GM23338 (cell line): Measurements from ENCODE around the gene HP. TPM values are rescaled to one million over a fixed set of nuclear protein-coding genes. Genes with fewer than 3 reads are reported as not detected.

Source experiments
- ATAC-seq: fragments of 200-7000 bp; cut with Tn5 transposase; 3 replicates; pipeline ENCODE4 v1.9.1; 2020
- DNase-seq: peaks from one replicate; pipeline ENCODE4 v3.0.0-alpha.2; 2015; ENCODE audit warnings: low spot score
- H2AFZ ChIP-seq: fragments of 200-600 bp; sonication (generic); 2 replicates; pipeline ENCODE4 v1.8.0; 2016; ENCODE audit warnings: antibody characterized with exemption, mild to moderate bottlenecking, moderate library complexity
- H3F3A ChIP-seq: fragments of 200-600 bp; sonication (generic); replicated peaks from 2 replicates; pipeline ENCODE4 v1.8.0; 2017; ENCODE audit warnings: antibody characterized with exemption, mixed run types, low read depth
- H3K27ac ChIP-seq: fragments of 200-600 bp; sonication (generic); 2 replicates; pipeline ENCODE4 v1.6.1; 2016; ENCODE audit warnings: low read depth
- H3K27me3 ChIP-seq: fragments of 200-600 bp; sonication (generic); 2 replicates; pipeline ENCODE4 v1.8.0; 2016; ENCODE audit warnings: mild to moderate bottlenecking, mixed run types, moderate library complexity; ENCODE audit not compliant: insufficient read depth
- H3K36me3 ChIP-seq: fragments of 200-600 bp; sonication (generic); 2 replicates; pipeline ENCODE4 v1.8.0; 2016; ENCODE audit warnings: mild to moderate bottlenecking; ENCODE audit not compliant: insufficient read depth
- H3K4me1 ChIP-seq: fragments of 200-600 bp; sonication (generic); 2 replicates; pipeline ENCODE4 v1.8.0; 2016; ENCODE audit warnings: mild to moderate bottlenecking, moderate library complexity; ENCODE audit not compliant: insufficient read depth
- H3K4me2 ChIP-seq: fragments of 200-600 bp; sonication (generic); 2 replicates; pipeline ENCODE4 v1.7.1; 2017; ENCODE audit warnings: mixed run types
- H3K4me3 ChIP-seq: fragments of 200-600 bp; sonication (generic); 2 replicates; pipeline ENCODE4 v1.6.1; 2016; ENCODE audit warnings: mixed run types
- H3K79me2 ChIP-seq: fragments of 200-600 bp; sonication (generic); replicated peaks from 2 replicates; pipeline ENCODE4 v1.8.0; 2017; ENCODE audit warnings: mild to moderate bottlenecking; ENCODE audit not compliant: insufficient read depth
- H3K9me2 ChIP-seq: fragments of 200-600 bp; sonication (generic); 2 replicates; pipeline ENCODE4 v1.8.0; 2017; ENCODE audit not compliant: insufficient read depth
- H4K20me1 ChIP-seq: fragments of 200-600 bp; sonication (generic); replicated peaks from 2 replicates; pipeline ENCODE4 v1.8.0; 2017; ENCODE audit warnings: mild to moderate bottlenecking; ENCODE audit not compliant: insufficient read depth
- H3K27ac Mint-ChIP-seq: 2 replicates; pipeline ENCODE4 v1.8.0; 2020; ENCODE audit warnings: inconsistent platforms, mild to moderate bottlenecking, moderate library complexity, mixed read lengths
- H3K27me3 Mint-ChIP-seq: 3 replicates; pipeline ENCODE4 v1.8.0; 2022; ENCODE audit warnings: low read depth, mild to moderate bottlenecking, moderate library complexity, mixed read lengths, inconsistent platforms; ENCODE audit not compliant: insufficient read depth, poor library complexity
- H3K36me3 Mint-ChIP-seq: 3 replicates; pipeline ENCODE4 v1.8.0; 2021; ENCODE audit warnings: low read depth, mild to moderate bottlenecking, inconsistent platforms, moderate library complexity, mixed read lengths
- H3K4me1 Mint-ChIP-seq: 3 replicates; pipeline ENCODE4 v1.8.0; 2020; ENCODE audit warnings: mild to moderate bottlenecking, inconsistent platforms, mixed read lengths
- H3K4me3 Mint-ChIP-seq: 3 replicates; pipeline ENCODE4 v1.8.0; 2021; ENCODE audit warnings: moderate library complexity, mild to moderate bottlenecking, inconsistent platforms, mixed read lengths
- H3K9me3 Mint-ChIP-seq: 3 replicates; pipeline ENCODE4 v1.8.0; 2020; ENCODE audit warnings: moderate library complexity, mild to moderate bottlenecking, inconsistent platforms, mixed read lengths
- CREB1 ChIP-seq: fragments of 250-450 bp; sonication (Bioruptor Pico); IDR thresholded peaks from 2 replicates; pipeline ENCODE4 v1.5.0; 2020; ENCODE audit warnings: low read depth, mild to moderate bottlenecking, moderate library complexity
- POLR2AphosphoS5 ChIP-seq: IDR thresholded peaks from 2 replicates; pipeline ENCODE4 v1.6.1; 2016; ENCODE audit warnings: antibody characterized with exemption, low read depth
- polyA plus RNA-seq: library from polyadenylated mRNA; unstranded; fragments of >200 nt; fragmentation: Nextera tagmentation; extraction: Ambion mirVana; gene quantifications from 2 replicates; pipeline ENCODE4 v1.2.1, GENCODE V29; 2016
- total RNA-seq: library from RNA; depleted of rRNA; stranded (reverse); fragments of >200 nt; shearing (Covaris generic); gene quantifications from 2 replicates; pipeline ENCODE4 v1.2.3, GENCODE V29; 2014
- TF ChIP-seq, protein P1 (sequence below): fragments of 250-450 bp; sonication (Bioruptor Pico); IDR thresholded peaks from 2 replicates; pipeline ENCODE4 v1.5.0; 2020; ENCODE audit warnings: mild to moderate bottlenecking, moderate library complexity
- TF ChIP-seq, protein P2 (sequence below): IDR thresholded peaks from one replicate; pipeline ENCODE4 v1.6.1; 2018; ENCODE audit warnings: antibody characterized with exemption; ENCODE audit not compliant: unreplicated experiment

The HP gene
- total and polyA plus RNA-seq, 2 experiments from 2014 or later, result 0.26 TPM; not detected in 1

DNA sequence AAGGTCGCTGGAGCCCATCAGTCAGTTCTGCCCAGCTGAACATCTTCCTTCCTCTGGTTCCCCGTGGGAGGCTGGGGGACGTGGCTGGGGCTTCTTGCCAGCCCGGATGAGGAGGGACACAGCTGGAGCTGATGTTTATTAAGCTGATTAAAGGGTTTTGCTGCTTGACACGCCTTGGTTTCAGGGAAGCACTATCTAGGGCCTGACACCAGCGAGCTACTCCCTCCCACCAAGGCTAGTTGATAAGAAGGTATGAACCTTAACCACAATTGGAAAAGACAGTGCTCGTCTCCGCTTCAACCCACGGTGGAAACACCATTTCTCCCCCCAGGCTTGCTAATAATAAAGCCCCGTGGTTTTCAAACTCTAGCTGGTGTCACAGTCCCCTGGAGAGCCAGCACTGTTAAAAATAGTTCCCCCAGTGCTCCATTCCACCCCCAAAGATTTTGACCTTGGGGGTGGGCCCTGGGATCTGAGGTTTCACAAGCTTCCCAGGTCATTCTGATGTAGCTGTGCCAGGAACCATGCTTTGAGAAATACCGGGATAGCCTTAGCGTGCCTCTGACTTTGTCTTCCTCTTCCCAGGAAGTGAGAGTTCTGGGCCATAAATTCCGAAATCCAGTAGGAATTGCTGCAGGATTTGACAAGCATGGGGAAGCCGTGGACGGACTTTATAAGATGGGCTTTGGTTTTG lies 40.3 kb upstream of the HP start (continued):
- TF ChIP-seq, protein P1, sequence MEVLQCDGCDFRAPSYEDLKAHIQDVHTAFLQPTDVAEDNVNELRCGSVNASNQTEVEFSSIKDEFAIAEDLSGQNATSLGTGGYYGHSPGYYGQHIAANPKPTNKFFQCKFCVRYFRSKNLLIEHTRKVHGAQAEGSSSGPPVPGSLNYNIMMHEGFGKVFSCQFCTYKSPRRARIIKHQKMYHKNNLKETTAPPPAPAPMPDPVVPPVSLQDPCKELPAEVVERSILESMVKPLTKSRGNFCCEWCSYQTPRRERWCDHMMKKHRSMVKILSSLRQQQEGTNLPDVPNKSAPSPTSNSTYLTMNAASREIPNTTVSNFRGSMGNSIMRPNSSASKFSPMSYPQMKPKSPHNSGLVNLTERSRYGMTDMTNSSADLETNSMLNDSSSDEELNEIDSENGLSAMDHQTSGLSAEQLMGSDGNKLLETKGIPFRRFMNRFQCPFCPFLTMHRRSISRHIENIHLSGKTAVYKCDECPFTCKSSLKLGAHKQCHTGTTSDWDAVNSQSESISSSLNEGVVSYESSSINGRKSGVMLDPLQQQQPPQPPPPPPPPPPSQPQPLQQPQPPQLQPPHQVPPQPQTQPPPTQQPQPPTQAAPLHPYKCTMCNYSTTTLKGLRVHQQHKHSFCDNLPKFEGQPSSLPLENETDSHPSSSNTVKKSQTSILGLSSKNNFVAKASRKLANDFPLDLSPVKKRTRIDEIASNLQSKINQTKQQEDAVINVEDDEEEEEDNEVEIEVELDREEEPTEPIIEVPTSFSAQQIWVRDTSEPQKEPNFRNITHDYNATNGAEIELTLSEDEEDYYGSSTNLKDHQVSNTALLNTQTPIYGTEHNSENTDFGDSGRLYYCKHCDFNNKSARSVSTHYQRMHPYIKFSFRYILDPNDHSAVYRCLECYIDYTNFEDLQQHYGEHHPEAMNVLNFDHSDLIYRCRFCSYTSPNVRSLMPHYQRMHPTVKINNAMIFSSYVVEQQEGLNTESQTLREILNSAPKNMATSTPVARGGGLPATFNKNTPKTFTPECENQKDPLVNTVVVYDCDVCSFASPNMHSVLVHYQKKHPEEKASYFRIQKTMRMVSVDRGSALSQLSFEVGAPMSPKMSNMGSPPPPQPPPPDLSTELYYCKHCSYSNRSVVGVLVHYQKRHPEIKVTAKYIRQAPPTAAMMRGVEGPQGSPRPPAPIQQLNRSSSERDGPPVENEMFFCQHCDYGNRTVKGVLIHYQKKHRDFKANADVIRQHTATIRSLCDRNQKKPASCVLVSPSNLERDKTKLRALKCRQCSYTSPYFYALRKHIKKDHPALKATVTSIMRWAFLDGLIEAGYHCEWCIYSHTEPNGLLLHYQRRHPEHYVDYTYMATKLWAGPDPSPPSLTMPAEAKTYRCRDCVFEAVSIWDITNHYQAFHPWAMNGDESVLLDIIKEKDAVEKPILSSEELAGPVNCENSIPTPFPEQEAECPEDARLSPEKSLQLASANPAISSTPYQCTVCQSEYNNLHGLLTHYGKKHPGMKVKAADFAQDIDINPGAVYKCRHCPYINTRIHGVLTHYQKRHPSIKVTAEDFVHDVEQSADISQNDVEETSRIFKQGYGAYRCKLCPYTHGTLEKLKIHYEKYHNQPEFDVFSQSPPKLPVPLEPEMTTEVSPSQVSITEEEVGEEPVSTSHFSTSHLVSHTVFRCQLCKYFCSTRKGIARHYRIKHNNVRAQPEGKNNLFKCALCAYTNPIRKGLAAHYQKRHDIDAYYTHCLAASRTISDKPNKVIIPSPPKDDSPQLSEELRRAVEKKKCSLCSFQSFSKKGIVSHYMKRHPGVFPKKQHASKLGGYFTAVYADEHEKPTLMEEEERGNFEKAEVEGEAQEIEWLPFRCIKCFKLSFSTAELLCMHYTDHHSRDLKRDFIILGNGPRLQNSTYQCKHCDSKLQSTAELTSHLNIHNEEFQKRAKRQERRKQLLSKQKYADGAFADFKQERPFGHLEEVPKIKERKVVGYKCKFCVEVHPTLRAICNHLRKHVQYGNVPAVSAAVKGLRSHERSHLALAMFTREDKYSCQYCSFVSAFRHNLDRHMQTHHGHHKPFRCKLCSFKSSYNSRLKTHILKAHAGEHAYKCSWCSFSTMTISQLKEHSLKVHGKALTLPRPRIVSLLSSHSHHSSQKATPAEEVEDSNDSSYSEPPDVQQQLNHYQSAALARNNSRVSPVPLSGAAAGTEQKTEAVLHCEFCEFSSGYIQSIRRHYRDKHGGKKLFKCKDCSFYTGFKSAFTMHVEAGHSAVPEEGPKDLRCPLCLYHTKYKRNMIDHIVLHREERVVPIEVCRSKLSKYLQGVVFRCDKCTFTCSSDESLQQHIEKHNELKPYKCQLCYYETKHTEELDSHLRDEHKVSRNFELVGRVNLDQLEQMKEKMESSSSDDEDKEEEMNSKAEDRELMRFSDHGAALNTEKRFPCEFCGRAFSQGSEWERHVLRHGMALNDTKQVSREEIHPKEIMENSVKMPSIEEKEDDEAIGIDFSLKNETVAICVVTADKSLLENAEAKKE (CRISPR knock-in tag), result no peak

DNA sequence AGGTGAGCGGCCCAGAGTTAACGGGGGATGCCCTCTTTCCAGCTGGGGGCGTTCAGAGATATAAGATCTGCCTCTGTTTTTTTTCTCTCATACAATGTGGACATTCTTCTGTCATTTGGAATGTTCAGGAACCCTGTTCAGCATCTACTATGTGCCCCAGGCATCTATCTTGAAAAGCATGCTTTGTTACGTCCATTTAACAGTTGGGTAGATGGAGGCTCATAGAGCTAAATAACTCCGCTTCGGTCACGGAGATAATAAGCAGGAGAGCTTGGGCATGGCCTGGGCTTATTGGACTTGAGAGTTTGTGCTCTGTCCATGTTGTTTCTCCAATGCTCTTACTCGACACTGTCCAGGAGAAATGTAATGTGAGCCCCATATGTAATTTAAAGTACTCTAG lies 39.6 kb upstream of the HP start:
- DNase-seq (no peak), ATAC-seq (no peak)
- Histone ChIP-seq H3K4me3 (no peak overlapping the region), H3K4me1 (no peaks in the 10 kb centered on the region), H3F3A (no peaks in the 10 kb centered on the region), H3K27ac (no peak overlapping the region), H3K4me2 (no peak overlapping the region), H3K27me3 (no peaks in the 10 kb centered on the region), H3K9me2 (no peaks in the 10 kb centered on the region), H4K20me1 (peaks cover 3% of the 10 kb centered on the region; the same call in 1 of the 2 replicates), H2AFZ (no peak overlapping the region), H3K36me3 (peaks cover 4% of the 10 kb centered on the region; the same call in 1 of the 2 replicates), H3K79me2 (peaks cover 5% of the 10 kb centered on the region)
- H3K9me3 Mint-ChIP-seq, result peaks cover 3% of the 10 kb centered on the region; the same call in 1 of the 3 replicates
- H3K4me1 Mint-ChIP-seq, result peaks cover 4% of the 10 kb centered on the region; the same call in 1 of the 3 replicates
- no peaks in the 10 kb centered on the region for H3K27me3 Mint-ChIP-seq
- H3K36me3 Mint-ChIP-seq, result peaks cover 42% of the 10 kb centered on the region
- no peak overlapping the region for H3K27ac Mint-ChIP-seq
- no peak overlapping the region for H3K4me3 Mint-ChIP-seq
- TF ChIP-seq, protein P2, sequence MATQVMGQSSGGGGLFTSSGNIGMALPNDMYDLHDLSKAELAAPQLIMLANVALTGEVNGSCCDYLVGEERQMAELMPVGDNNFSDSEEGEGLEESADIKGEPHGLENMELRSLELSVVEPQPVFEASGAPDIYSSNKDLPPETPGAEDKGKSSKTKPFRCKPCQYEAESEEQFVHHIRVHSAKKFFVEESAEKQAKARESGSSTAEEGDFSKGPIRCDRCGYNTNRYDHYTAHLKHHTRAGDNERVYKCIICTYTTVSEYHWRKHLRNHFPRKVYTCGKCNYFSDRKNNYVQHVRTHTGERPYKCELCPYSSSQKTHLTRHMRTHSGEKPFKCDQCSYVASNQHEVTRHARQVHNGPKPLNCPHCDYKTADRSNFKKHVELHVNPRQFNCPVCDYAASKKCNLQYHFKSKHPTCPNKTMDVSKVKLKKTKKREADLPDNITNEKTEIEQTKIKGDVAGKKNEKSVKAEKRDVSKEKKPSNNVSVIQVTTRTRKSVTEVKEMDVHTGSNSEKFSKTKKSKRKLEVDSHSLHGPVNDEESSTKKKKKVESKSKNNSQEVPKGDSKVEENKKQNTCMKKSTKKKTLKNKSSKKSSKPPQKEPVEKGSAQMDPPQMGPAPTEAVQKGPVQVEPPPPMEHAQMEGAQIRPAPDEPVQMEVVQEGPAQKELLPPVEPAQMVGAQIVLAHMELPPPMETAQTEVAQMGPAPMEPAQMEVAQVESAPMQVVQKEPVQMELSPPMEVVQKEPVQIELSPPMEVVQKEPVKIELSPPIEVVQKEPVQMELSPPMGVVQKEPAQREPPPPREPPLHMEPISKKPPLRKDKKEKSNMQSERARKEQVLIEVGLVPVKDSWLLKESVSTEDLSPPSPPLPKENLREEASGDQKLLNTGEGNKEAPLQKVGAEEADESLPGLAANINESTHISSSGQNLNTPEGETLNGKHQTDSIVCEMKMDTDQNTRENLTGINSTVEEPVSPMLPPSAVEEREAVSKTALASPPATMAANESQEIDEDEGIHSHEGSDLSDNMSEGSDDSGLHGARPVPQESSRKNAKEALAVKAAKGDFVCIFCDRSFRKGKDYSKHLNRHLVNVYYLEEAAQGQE, result no peak
- TF ChIP-seq, protein P1 (CRISPR knock-in tag), result no peak
- TF ChIP-seq CREB1 (CRISPR knock-in tag) (no peak), POLR2AphosphoS5 (no peak)
